ENCODE results near the gene SCGB3A2. TPM values are rescaled to one million over a fixed set of nuclear protein-coding genes. Genes with fewer than 3 reads are reported as not detected.
A peak's percentile ranks its signal among the peaks of the same experiment; 100 is the strongest.

The SCGB3A2 gene
- total RNA-seq, 4 donors from 2014 or later: not detected

- no peak for DNase-seq (ENCODE audit: low spot score in 2 of 2)
- WGBS, 2 donors: 54 to 70% methylated on average over 2 of the region's 2 CpGs
- H3K4me3 ChIP-seq (ENCODE audit: low read depth, poor library complexity, severe bottlenecking): no peak overlapping the region
- intact Hi-C loops (cut with DNase I; ENCODE audit: low total_unique reads): loop anchor here (10.0 kb wide), 1 partner anchor 47 kb away; no protein-coding TSS in a partner anchor
- TF ChIP-seq, protein P1, sequence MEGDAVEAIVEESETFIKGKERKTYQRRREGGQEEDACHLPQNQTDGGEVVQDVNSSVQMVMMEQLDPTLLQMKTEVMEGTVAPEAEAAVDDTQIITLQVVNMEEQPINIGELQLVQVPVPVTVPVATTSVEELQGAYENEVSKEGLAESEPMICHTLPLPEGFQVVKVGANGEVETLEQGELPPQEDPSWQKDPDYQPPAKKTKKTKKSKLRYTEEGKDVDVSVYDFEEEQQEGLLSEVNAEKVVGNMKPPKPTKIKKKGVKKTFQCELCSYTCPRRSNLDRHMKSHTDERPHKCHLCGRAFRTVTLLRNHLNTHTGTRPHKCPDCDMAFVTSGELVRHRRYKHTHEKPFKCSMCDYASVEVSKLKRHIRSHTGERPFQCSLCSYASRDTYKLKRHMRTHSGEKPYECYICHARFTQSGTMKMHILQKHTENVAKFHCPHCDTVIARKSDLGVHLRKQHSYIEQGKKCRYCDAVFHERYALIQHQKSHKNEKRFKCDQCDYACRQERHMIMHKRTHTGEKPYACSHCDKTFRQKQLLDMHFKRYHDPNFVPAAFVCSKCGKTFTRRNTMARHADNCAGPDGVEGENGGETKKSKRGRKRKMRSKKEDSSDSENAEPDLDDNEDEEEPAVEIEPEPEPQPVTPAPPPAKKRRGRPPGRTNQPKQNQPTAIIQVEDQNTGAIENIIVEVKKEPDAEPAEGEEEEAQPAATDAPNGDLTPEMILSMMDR (IDR thresholded peaks at IDR 0.05): no peak
- TF ChIP-seq POLR2A (IDR thresholded peaks at IDR 0.05): no peak
These were observed 9.4 kb downstream of the SCGB3A2 start for GRCh38 chr5:147887930-147888329.

GRCh38 chr5:147892696-147893296, 14.3 kb downstream of the SCGB3A2 start:
- no peak overlapping the region for H3K4me3 ChIP-seq (ENCODE audit: low read depth, poor library complexity, severe bottlenecking)
- DNase-seq (ENCODE audit: low spot score in 2 of 2): peak in 1 of 2 donors; percentile 33
- TF ChIP-seq, protein P1 (IDR thresholded peaks at IDR 0.05): no peak
- no peak for TF ChIP-seq POLR2A (IDR thresholded peaks at IDR 0.05)
- intact Hi-C loops (cut with DNase I; ENCODE audit: low total_unique reads): no loop called here
- 40 to 45% methylated on average over 3 of the region's 3 CpGs for WGBS, 2 donors

DNA sequence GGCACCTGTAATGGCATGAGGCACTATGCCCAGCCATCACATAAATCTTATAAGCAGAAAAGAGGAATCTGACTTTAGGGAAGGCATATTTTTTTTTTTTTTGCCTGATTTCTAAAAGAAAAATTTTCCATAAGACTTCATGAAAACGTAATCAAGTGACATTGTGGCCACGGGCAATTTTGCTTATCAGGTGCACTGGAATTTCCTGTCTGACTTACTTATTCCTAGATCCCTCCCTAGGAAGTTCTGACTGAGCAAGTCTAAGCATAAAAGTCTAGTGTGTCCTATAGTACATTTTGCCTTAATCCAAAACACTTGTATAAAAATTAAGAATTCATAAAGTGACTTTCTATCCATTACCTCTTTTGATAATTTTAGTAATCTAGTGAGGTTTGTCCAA, 15.3 kb downstream of the SCGB3A2 start:
- intact Hi-C loops (cut with DNase I; ENCODE audit: low total_unique reads): no loop called here
- no peak overlapping the region for H3K4me3 ChIP-seq (ENCODE audit: low read depth, poor library complexity, severe bottlenecking)
- 26 to 35% methylated on average over 2 of the region's 2 CpGs for WGBS, 2 donors
- TF ChIP-seq, protein P1 (IDR thresholded peaks at IDR 0.05): no peak
- no peak for TF ChIP-seq POLR2A (IDR thresholded peaks at IDR 0.05)
- no peak for DNase-seq (ENCODE audit: low spot score in 2 of 2)

DNA sequence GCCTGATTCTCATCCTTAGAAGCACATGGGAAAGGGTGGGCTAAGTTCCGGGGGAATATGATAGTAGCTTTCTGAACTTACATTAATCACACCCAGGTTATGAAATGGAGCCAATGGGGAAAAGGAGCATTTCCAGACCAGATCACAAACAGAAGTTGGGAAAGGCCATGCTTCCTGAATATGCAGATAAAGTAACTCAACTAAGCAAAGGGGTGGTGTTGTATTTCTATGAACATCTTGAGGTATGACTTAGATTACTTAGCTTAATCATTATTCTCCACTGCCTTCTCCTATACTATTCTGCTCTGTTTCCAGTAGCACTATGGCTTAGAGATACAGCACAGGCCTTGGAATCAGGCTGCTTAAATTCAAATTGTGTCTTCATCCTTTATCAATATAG, 17.4 kb downstream of the SCGB3A2 start:
- H3K4me3 ChIP-seq (ENCODE audit: low read depth, poor library complexity, severe bottlenecking): no peak overlapping the region
- no peak for TF ChIP-seq POLR2A (IDR thresholded peaks at IDR 0.05)
- TF ChIP-seq, protein P1 (IDR thresholded peaks at IDR 0.05): no peak
- DNase-seq (ENCODE audit: low spot score in 2 of 2): no peak
- 26 to 54% methylated on average over 1 of the region's 1 CpG for WGBS, 2 donors
- intact Hi-C loops (cut with DNase I; ENCODE audit: low total_unique reads): no loop called here

DNA sequence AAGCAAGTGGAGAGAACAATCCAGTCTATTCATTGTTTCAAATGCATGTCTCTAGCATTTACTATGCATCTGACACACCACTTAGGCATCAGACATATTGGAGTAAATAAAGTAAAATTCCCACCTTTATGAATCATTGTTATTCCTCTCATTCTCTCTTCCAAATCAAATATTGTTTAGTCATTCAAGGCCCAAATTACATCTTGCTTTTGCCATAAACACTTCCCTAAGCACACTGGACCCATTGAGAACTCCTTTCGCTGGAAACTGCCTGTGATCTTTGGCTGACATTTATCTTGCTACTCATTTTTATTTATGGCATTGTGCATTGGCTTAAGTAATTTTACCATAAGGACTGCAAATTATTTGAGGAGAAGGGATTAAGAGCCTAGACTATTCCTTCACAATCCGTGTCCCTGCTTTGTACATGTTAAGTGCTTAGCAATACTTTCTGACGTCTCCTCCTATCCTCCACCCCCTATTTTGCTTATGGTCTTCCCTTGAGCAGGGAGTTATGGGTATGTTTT, 20.4 kb downstream of the SCGB3A2 start:
- H3K4me3 ChIP-seq (ENCODE audit: low read depth, poor library complexity, severe bottlenecking): no peak overlapping the region
- WGBS, 2 donors: 75 to 82% methylated on average over 3 of the region's 3 CpGs
- no peak for TF ChIP-seq POLR2A (IDR thresholded peaks at IDR 0.05)
- TF ChIP-seq, protein P1 (IDR thresholded peaks at IDR 0.05): no peak
- DNase-seq (ENCODE audit: low spot score in 2 of 2): no peak
- intact Hi-C loops (cut with DNase I; ENCODE audit: low total_unique reads): no loop called here
